ENCODE data around the gene MLST8.

The MLST8 gene

DNA sequence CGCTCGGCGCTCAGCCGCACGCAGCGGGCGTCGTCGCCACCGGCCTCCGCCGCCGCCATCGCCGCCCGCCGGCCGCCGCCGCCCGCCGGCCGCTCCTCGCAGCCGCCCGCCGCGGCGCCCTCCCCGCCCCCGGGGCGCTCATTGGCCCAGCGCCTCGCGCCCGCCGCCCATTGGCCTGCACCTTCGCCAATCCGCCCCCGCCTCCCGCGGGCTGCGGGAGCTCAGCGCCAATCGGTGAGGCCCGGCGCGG lies 9.4 kb downstream of the MLST8 start, which contains the start of gene PGP:
PGP (minus strand) TSS at position 122 of the 250 bp plus-strand sequence; CDS start at position 59, 63 bp downstream.
- Histone ChIP-seq H3K4me3 (ENCODE audit: insufficient read depth in 1 of 2, low read depth in 1 of 2, low read length in 2 of 2) (peak within 1 kb of the TSS; percentile 91 to 94), H3K27ac (ENCODE audit: low read length, poor library complexity, severe bottlenecking) (peak within 1 kb of the TSS; percentile 76)

DNA sequence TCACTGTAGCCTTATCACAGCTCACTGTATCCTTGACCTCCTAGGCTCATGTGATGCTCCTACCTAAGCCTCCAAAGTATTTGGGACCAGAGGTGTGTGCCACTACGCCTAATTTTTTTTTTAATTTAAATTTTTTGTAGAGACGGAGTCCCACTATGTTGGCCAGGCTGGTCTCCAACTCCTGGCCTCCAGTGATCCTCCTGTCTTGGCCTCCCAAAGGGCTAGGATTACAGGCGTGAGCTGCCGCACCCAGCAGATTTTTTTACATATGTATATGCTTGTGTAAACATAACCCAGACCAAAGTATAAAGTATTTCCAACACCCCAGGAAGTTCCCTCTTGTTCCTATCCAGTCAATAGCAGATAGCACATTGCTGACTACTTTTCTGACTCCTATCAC lies 11.1 kb downstream of the MLST8 start:
- Histone ChIP-seq H3K27me3 (ENCODE audit: control insufficient read depth in 1 of 2, insufficient read depth in 1 of 2, low read length in 2 of 2) (no peaks in the 10 kb centered on the region), H2AFZ (ENCODE audit: low read depth, low read length) (no peak overlapping the region), H2BK120ac (ENCODE audit: low read depth, low read length) (no peak overlapping the region), H3K4me1 (ENCODE audit: control insufficient read depth, insufficient read depth, low read depth, low read length) (peaks cover 24% of the 10 kb centered on the region), H2BK12ac (ENCODE audit: low read length in 2 of 2) (peak overlapping the region in 1 of 2 experiments; percentile 64), H3K9me3 (ENCODE audit: control insufficient read depth, low read length) (no peaks in the 10 kb centered on the region), H3K9ac (ENCODE audit: low read length) (no peak overlapping the region), H3K14ac (ENCODE audit: low read length in 2 of 2) (no peak overlapping the region), H3K4ac (ENCODE audit: low read depth in 1 of 2, low read length in 2 of 2) (no peak overlapping the region), H2AK5ac (ENCODE audit: low read length, severe bottlenecking) (no peak overlapping the region), H3K18ac (ENCODE audit: low read depth in 1 of 2, low read length in 2 of 2) (no peak overlapping the region), H3K79me1 (replicated peaks; ENCODE audit: low read length, poor library complexity, severe bottlenecking) (peaks cover 11% of the 10 kb centered on the region), H4K91ac (ENCODE audit: low read length) (no peak overlapping the region), H2BK15ac (ENCODE audit: low read depth, poor library complexity, severe bottlenecking) (no peak overlapping the region), H2BK5ac (ENCODE audit: low read depth, low read length, poor library complexity, severe bottlenecking) (no peak overlapping the region), H3K27ac (ENCODE audit: low read length, poor library complexity, severe bottlenecking) (no peak overlapping the region), H3K4me3 (ENCODE audit: insufficient read depth in 1 of 2, low read depth in 1 of 2, low read length in 2 of 2) (no peak overlapping the region), H4K8ac (ENCODE audit: low read length) (peak overlapping the region; percentile 64), H3K36me3 (ENCODE audit: control insufficient read depth in 1 of 2, insufficient read depth in 2 of 2, low read depth in 1 of 2, low read length in 2 of 2) (peaks cover 5 to 15% of the 10 kb centered on the region in 2 experiments), H3K4me2 (ENCODE audit: low read length, poor library complexity, severe bottlenecking) (no peak overlapping the region), H3K23ac (ENCODE audit: low read length in 2 of 2) (no peak overlapping the region)
- 94% methylated on average over 2 of the region's 4 CpGs for WGBS
- no peak for DNase-seq

More for the DNA sequence above, 9.4 kb downstream of the MLST8 start, which contains the start of gene PGP:
- peak within 1 kb of the TSS; percentile 75 for H2BK15ac ChIP-seq (ENCODE audit: low read depth, poor library complexity, severe bottlenecking)
- H3K14ac ChIP-seq (ENCODE audit: low read length in 2 of 2): peak within 1 kb of the TSS in 1 of 2 experiments; percentile 94
- H3K18ac ChIP-seq (ENCODE audit: low read depth in 1 of 2, low read length in 2 of 2): peak within 1 kb of the TSS; percentile 73 to 99
- peak within 1 kb of the TSS; percentile 45 for H4K8ac ChIP-seq (ENCODE audit: low read length)
- 0% methylated on average over 17 of the region's 48 CpGs for whole genome bisulfite sequencing
- H3K36me3 ChIP-seq (ENCODE audit: control insufficient read depth in 1 of 2, insufficient read depth in 2 of 2, low read depth in 1 of 2, low read length in 2 of 2): peaks cover 6 to 29% of the 10 kb centered on the region in 2 experiments
- H3K9me3 ChIP-seq (ENCODE audit: control insufficient read depth, low read length): no peaks in the 10 kb centered on the region
- peak within 1 kb of the TSS in 1 of 2 experiments; percentile 91 for H3K23ac ChIP-seq (ENCODE audit: low read length in 2 of 2)
- no peak for DNase-seq
- H3K4ac ChIP-seq (ENCODE audit: low read depth in 1 of 2, low read length in 2 of 2): peak within 1 kb of the TSS; percentile 85 to 96
- H2BK12ac ChIP-seq (ENCODE audit: low read length in 2 of 2): peak within 1 kb of the TSS in 1 of 2 experiments; percentile 83
- no peak within 1 kb of the TSS for H2AK5ac ChIP-seq (ENCODE audit: low read length, severe bottlenecking)
- H3K79me1 ChIP-seq (replicated peaks; ENCODE audit: low read length, poor library complexity, severe bottlenecking): peaks cover 13% of the 10 kb centered on the region
- H3K9ac ChIP-seq (ENCODE audit: low read length): peak within 1 kb of the TSS; percentile 99
- peak within 1 kb of the TSS; percentile 54 for H2BK120ac ChIP-seq (ENCODE audit: low read depth, low read length)
- peaks cover 34% of the 10 kb centered on the region for H3K4me1 ChIP-seq (ENCODE audit: control insufficient read depth, insufficient read depth, low read depth, low read length)
- H3K4me2 ChIP-seq (ENCODE audit: low read length, poor library complexity, severe bottlenecking): peak within 1 kb of the TSS; percentile 95
- H3K27me3 ChIP-seq (ENCODE audit: control insufficient read depth in 1 of 2, insufficient read depth in 1 of 2, low read length in 2 of 2): no peaks in the 10 kb centered on the region
- H2AFZ ChIP-seq (ENCODE audit: low read depth, low read length): peak within 1 kb of the TSS; percentile 39
- H2BK5ac ChIP-seq (ENCODE audit: low read depth, low read length, poor library complexity, severe bottlenecking): no peak within 1 kb of the TSS
- peak within 1 kb of the TSS; percentile 79 for H4K91ac ChIP-seq (ENCODE audit: low read length)

DNA sequence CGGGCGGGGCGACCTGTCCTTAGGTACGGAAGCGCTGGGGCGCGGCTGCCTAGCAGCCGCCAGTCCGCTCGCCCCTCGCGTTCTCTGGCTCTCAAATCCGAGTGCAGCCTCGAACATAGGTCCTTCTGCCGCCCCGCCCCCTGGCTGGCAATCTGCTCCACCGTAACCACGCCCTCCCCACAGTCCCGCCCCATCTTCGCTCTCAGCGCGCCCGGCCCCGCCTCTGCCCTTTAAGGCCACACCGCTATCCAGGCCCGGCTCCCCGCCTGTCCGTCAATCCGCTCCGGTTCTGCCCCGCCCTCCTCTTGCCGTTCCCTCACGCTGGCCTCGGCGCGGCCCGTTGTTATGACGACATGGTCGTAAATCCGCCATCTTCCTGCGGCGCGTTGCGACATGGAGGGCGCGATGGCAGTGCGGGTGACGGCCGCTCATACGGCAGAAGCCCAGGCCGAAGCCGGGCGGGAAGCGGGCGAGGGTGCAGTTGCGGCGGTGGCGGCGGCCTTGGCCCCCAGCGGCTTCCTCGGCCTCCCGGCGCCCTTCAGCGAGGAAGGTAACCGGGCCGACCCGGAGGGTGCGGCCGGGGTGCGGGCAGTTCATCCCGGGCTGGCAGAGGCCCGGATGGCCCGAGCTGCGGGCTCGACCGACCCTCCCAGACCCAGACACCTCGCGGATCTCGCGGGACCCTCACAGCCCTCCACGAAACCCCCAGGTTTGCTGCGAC lies 18.1 kb downstream of the MLST8 start, which contains the start of gene E4F1:
E4F1 (plus strand) TSS at position 371 of the 721 bp plus-strand sequence; CDS start at position 394, 23 bp downstream.
- Histone ChIP-seq H3K27ac (ENCODE audit: low read length, poor library complexity, severe bottlenecking) (peak within 1 kb of the TSS; percentile 74), H3K9ac (ENCODE audit: low read length) (peak within 1 kb of the TSS; percentile 95), H3K23ac (ENCODE audit: low read length in 2 of 2) (peak within 1 kb of the TSS; percentile 46 to 90), H2BK15ac (ENCODE audit: low read depth, poor library complexity, severe bottlenecking) (peak within 1 kb of the TSS; percentile 94), H2AK5ac (ENCODE audit: low read length, severe bottlenecking) (no peak within 1 kb of the TSS), H4K8ac (ENCODE audit: low read length) (peak within 1 kb of the TSS; percentile 100), H3K79me1 (replicated peaks; ENCODE audit: low read length, poor library complexity, severe bottlenecking) (peaks cover 6% of the 10 kb centered on the region), H3K18ac (ENCODE audit: low read depth in 1 of 2, low read length in 2 of 2) (peak within 1 kb of the TSS; percentile 97 to 100), H3K4me1 (ENCODE audit: control insufficient read depth, insufficient read depth, low read depth, low read length) (peaks cover 23% of the 10 kb centered on the region), H3K4me2 (ENCODE audit: low read length, poor library complexity, severe bottlenecking) (peak within 1 kb of the TSS; percentile 71), H3K4me3 (ENCODE audit: insufficient read depth in 1 of 2, low read depth in 1 of 2, low read length in 2 of 2) (peak within 1 kb of the TSS; percentile 89 to 93), H3K9me3 (ENCODE audit: control insufficient read depth, low read length) (no peaks in the 10 kb centered on the region), H3K27me3 (ENCODE audit: control insufficient read depth in 1 of 2, insufficient read depth in 1 of 2, low read length in 2 of 2) (no peaks in the 10 kb centered on the region), H3K14ac (ENCODE audit: low read length in 2 of 2) (peak within 1 kb of the TSS in 1 of 2 experiments; percentile 98), H2BK5ac (ENCODE audit: low read depth, low read length, poor library complexity, severe bottlenecking) (peak within 1 kb of the TSS; percentile 46), H3K36me3 (ENCODE audit: control insufficient read depth in 1 of 2, insufficient read depth in 2 of 2, low read depth in 1 of 2, low read length in 2 of 2) (peaks cover under 1 to 16% of the 10 kb centered on the region in 2 experiments), H3K4ac (ENCODE audit: low read depth in 1 of 2, low read length in 2 of 2) (peak within 1 kb of the TSS; percentile 97), H2BK12ac (ENCODE audit: low read length in 2 of 2) (peak within 1 kb of the TSS; percentile 96 to 98), H2AFZ (ENCODE audit: low read depth, low read length) (peak within 1 kb of the TSS; percentile 84), H4K91ac (ENCODE audit: low read length) (peak within 1 kb of the TSS; percentile 93), H2BK120ac (ENCODE audit: low read depth, low read length) (peak within 1 kb of the TSS; percentile 79)
- DNase-seq: peak; percentile 99
- under 1% methylated on average over 66 of the region's 82 CpGs for WGBS

DNA sequence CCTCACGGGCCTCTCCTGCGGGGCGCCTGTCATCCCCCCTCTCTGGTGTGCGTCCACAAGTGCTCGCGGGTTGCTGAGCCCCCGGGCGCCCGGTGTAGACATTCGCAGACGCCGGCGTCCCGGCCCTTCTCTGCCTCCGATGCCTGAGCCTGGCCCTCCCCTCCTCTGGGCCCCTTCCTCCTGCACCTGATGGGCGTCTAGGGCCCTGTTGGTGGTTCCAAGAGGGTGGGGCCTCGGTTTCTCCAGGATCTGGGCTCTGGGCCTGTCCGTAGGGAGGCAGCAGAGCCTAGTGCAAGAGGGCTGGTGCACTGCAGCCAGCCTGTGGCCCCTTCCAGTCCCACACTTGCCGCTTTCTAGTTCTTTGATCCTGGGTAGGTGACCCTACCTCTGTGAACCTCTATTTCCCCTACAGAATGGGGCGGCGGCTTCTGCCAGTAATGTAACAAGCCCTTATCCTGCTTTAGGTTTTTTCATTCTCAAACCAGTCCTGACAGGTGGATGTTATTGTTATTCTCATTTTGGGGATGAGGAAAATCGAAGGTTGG lies 18.8 kb downstream of the MLST8 start:
- Histone ChIP-seq H3K27me3 (ENCODE audit: control insufficient read depth in 1 of 2, insufficient read depth in 1 of 2, low read length in 2 of 2) (no peaks in the 10 kb centered on the region), H2BK15ac (ENCODE audit: low read depth, poor library complexity, severe bottlenecking) (no peak overlapping the region), H3K18ac (ENCODE audit: low read depth in 1 of 2, low read length in 2 of 2) (peak overlapping the region; percentile 70 to 90), H3K27ac (ENCODE audit: low read length, poor library complexity, severe bottlenecking) (peak overlapping the region; percentile 74), H3K4ac (ENCODE audit: low read depth in 1 of 2, low read length in 2 of 2) (peak overlapping the region; percentile 75 to 97), H3K4me3 (ENCODE audit: insufficient read depth in 1 of 2, low read depth in 1 of 2, low read length in 2 of 2) (peak overlapping the region; percentile 89 to 93), H3K4me2 (ENCODE audit: low read length, poor library complexity, severe bottlenecking) (peak overlapping the region; percentile 64), H2AK5ac (ENCODE audit: low read length, severe bottlenecking) (no peak overlapping the region), H4K91ac (ENCODE audit: low read length) (peak overlapping the region; percentile 27), H3K9me3 (ENCODE audit: control insufficient read depth, low read length) (no peaks in the 10 kb centered on the region), H3K36me3 (ENCODE audit: control insufficient read depth in 1 of 2, insufficient read depth in 2 of 2, low read depth in 1 of 2, low read length in 2 of 2) (peaks cover 7 to 23% of the 10 kb centered on the region in 2 experiments), H3K23ac (ENCODE audit: low read length in 2 of 2) (peak overlapping the region in 1 of 2 experiments; percentile 90), H2BK12ac (ENCODE audit: low read length in 2 of 2) (no peak overlapping the region), H2AFZ (ENCODE audit: low read depth, low read length) (peak overlapping the region; percentile 84), H3K79me1 (replicated peaks; ENCODE audit: low read length, poor library complexity, severe bottlenecking) (peaks cover 12% of the 10 kb centered on the region), H3K4me1 (ENCODE audit: control insufficient read depth, insufficient read depth, low read depth, low read length) (peaks cover 23% of the 10 kb centered on the region), H4K8ac (ENCODE audit: low read length) (peak overlapping the region; percentile 85), H3K14ac (ENCODE audit: low read length in 2 of 2) (peak overlapping the region in 1 of 2 experiments; percentile 98), H3K9ac (ENCODE audit: low read length) (peak overlapping the region; percentile 95), H2BK120ac (ENCODE audit: low read depth, low read length) (peak overlapping the region; percentile 79), H2BK5ac (ENCODE audit: low read depth, low read length, poor library complexity, severe bottlenecking) (no peak overlapping the region)
- 5% methylated on average over 20 of the region's 22 CpGs for WGBS
- DNase-seq: peak; percentile 70

Measured in mesenchymal stem cell (in vitro differentiated cells and primary cell).